T-helper 22 cell (primary cell): Measurements from ENCODE around the gene KMT2D.
"Not testable (repeated sequence)": the region's sequence is repeated elsewhere in the genome, so short reads cannot be mapped to it uniquely, and the experiment has no call there.

Source experiments
- DNase-seq: peaks from one replicate; pipeline ENCODE4 v3.0.0-alpha.2; 2020; ENCODE audit warnings: low read depth

Gene KMT2D

GRCh38 chr12:49088150-49088931 is 27.7 kb upstream of the KMT2D start:
- DNase-seq: peak; percentile 41

- DNase-seq: no peak
Measured at GRCh38 chr12:49086116-49086515, 25.5 kb upstream of the KMT2D start.

GRCh38 chr12:49084438-49084837 is 23.8 kb upstream of the KMT2D start:
- DNase-seq: no peak

GRCh38 chr12:49079793-49080192 is 19.2 kb upstream of the KMT2D start:
- DNase-seq: no peak

- DNase-seq: no peak
Measured at GRCh38 chr12:49070971-49071370, 10.4 kb upstream of the KMT2D start.

GRCh38 chr12:49069507-49070346 is 9.1 kb upstream of the KMT2D start, which contains the start of gene RHEBL1:
TSS of gene RHEBL1 (minus strand) at chr12:49069979. CDS start at chr12:49069785, 194 bp downstream.
- peak; percentile 97 for DNase-seq

- DNase-seq: no peak
Measured at GRCh38 chr12:49068879-49069506, 8.4 kb upstream of the KMT2D start.

- DNase-seq: no peak
Measured at GRCh38 chr12:49066120-49066519, 5.5 kb upstream of the KMT2D start.

- DNase-seq: no peak
Measured at GRCh38 chr12:49064767-49065152, 4.2 kb upstream of the KMT2D start.

- not testable (repeated sequence) for DNase-seq
Measured at GRCh38 chr12:49061916-49062315, 1.3 kb upstream of the KMT2D start.

GRCh38 chr12:49061157-49061650 is 610 bp upstream of the KMT2D start:
- DNase-seq: no peak

GRCh38 chr12:49059299-49060171 is 1.1 kb downstream of the KMT2D start:
- DNase-seq: no peak

- DNase-seq: no peak
Measured at GRCh38 chr12:49059045-49059298, 1.6 kb downstream of the KMT2D start.

GRCh38 chr12:49058366-49059044 is 2.1 kb downstream of the KMT2D start:
- DNase-seq: no peak

GRCh38 chr12:49057888-49058287 is 2.7 kb downstream of the KMT2D start:
- DNase-seq: no peak

GRCh38 chr12:49055978-49056754 is 4.4 kb downstream of the KMT2D start:
- DNase-seq: peak; percentile 45

GRCh38 chr12:49055092-49055491 is 5.5 kb downstream of the KMT2D start:
- no peak for DNase-seq

- no peak for DNase-seq
Measured at GRCh38 chr12:49054524-49054923, 6.1 kb downstream of the KMT2D start.

- DNase-seq: no peak
Measured at GRCh38 chr12:49054096-49054495, 6.5 kb downstream of the KMT2D start.

GRCh38 chr12:49052451-49053208 is 8.0 kb downstream of the KMT2D start:
- DNase-seq: no peak
